CD4-positive, alpha-beta T cell treated with Interferon alpha-2 for 1 hour (primary cell): ENCODE measurements around the gene RAB44.
A peak's percentile ranks its signal among the peaks of the same experiment; 100 is the strongest.
"Not testable (repeated sequence)": the region's sequence is repeated elsewhere in the genome, so short reads cannot be mapped to it uniquely, and the experiment has no call there.

ENCODE experiments used
- DNase-seq, 2 donors: peaks; one replicate each; pipeline ENCODE4 v3.0.0-alpha.2; 2020 to 2022

RAB44 gene

GRCh38 chr6:36717231-36717825 lies 19.7 kb downstream of the RAB44 start:
- DNase-seq, result no peak

- no peak for DNase-seq
Observed at GRCh38 chr6:36717871-36718540, 20.4 kb downstream of the RAB44 start.

- no peak for DNase-seq
Observed at GRCh38 chr6:36718560-36718959, 20.9 kb downstream of the RAB44 start.

- no peak for DNase-seq
Observed at GRCh38 chr6:36719126-36719525, 21.5 kb downstream of the RAB44 start.

- DNase-seq, result no peak
Observed at GRCh38 chr6:36720251-36721141, 22.9 kb downstream of the RAB44 start.

- no peak for DNase-seq
Observed at GRCh38 chr6:36721369-36722140, 23.9 kb downstream of the RAB44 start.

GRCh38 chr6:36722365-36722764 lies 24.7 kb downstream of the RAB44 start:
- DNase-seq, result no peak

GRCh38 chr6:36722879-36723278 lies 25.3 kb downstream of the RAB44 start:
- DNase-seq, result no peak

GRCh38 chr6:36723992-36724391 lies 26.4 kb downstream of the RAB44 start:
- not testable (repeated sequence) for DNase-seq

GRCh38 chr6:36724514-36725390 lies 27.1 kb downstream of the RAB44 start:
- peak; percentile 33 to 49 for DNase-seq

- no peak for DNase-seq
Observed at GRCh38 chr6:36725581-36725980, 28.0 kb downstream of the RAB44 start.

- DNase-seq, result peak in 1 of 2 donors; percentile 17
Observed at GRCh38 chr6:36727505-36728021, 29.9 kb downstream of the RAB44 start.

- DNase-seq, result no peak
Observed at GRCh38 chr6:36728289-36729160, 30.9 kb downstream of the RAB44 start.

GRCh38 chr6:36729161-36729524 lies 31.5 kb downstream of the RAB44 start:
- DNase-seq, result no peak

- no peak for DNase-seq
Observed at GRCh38 chr6:36730424-36731380, 33.1 kb downstream of the RAB44 start.

GRCh38 chr6:36731622-36732310 lies 34.1 kb downstream of the RAB44 start:
- no peak for DNase-seq

GRCh38 chr6:36733300-36733699 lies 35.7 kb downstream of the RAB44 start:
- DNase-seq, result no peak

GRCh38 chr6:36734486-36735060 lies 36.9 kb downstream of the RAB44 start:
- DNase-seq, result no peak
